ENCODE data around the gene RIN1.
A peak's percentile ranks its signal among the peaks of the same experiment; 100 is the strongest.
"Not testable (repeated sequence)": the region's sequence is repeated elsewhere in the genome, so short reads cannot be mapped to it uniquely, and the experiment has no call there.

Gene RIN1, protein sequence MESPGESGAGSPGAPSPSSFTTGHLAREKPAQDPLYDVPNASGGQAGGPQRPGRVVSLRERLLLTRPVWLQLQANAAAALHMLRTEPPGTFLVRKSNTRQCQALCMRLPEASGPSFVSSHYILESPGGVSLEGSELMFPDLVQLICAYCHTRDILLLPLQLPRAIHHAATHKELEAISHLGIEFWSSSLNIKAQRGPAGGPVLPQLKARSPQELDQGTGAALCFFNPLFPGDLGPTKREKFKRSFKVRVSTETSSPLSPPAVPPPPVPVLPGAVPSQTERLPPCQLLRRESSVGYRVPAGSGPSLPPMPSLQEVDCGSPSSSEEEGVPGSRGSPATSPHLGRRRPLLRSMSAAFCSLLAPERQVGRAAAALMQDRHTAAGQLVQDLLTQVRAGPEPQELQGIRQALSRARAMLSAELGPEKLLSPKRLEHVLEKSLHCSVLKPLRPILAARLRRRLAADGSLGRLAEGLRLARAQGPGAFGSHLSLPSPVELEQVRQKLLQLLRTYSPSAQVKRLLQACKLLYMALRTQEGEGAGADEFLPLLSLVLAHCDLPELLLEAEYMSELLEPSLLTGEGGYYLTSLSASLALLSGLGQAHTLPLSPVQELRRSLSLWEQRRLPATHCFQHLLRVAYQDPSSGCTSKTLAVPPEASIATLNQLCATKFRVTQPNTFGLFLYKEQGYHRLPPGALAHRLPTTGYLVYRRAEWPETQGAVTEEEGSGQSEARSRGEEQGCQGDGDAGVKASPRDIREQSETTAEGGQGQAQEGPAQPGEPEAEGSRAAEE

DNA sequence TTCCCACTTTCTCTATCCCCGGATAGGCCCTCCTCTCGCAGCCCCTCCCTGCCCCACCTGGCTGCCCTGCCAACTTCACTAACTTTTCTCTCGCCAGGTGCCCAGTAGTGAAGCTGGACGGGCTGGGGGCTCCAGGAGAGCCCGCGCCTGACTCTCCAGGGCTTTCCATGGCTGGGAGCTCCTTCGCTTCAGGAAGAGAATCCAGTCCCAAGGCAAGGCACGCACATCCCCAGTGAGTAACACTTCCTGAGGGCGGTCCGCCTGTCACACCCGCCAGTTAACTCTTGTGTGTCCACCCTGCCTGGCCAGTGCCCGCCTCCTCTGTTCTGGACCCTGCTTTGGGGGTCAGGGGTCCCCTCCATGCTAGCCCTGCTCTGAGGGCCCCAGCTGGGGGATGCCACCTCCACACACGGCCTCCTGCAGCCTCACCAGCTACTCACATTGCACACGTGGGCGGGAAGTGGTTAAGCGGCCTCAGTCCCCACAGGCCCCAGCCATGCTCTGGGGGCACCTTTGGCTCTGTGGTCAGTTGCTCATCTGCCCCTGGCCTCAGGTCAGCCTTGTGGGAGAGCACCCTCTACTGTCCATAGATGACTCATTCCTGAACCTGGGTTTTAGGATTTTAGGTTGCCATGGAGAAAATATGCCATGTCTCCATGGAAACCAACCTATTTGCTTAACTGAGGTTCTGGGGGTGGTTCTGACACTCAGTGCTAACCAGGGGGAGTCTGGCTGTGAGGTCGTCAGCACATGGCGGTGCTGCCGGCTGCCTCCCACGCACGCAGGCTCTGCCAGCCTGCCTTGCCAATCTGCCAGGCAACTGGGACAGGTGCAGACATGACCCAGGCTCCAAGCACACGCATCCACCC lies at the start of gene RIN1:
RIN1 (minus strand) TSS at position 201 of the 869 bp plus-strand sequence; CDS start at position 169, 32 bp downstream.
- DNase-seq (ENCODE audit: low read depth in 2 of 2) = no peak

DNA sequence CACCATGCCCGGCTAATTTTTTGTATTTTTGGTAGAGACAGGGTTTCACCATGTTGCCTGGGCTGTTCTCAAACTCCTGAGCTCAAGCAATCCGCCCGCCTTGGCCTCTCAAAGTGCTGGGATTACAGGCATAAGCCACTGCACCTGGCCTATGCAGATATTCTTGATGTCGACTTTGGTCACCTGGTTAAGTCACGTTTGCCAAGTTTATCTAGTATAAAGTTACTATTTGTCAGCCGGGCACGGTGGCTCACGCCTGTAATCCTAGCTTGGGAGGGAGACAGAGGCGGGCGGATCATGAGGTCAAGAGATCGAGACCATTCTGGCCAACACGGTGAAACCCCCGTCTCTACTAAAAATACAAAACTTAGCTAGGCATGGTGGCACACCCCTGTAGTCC lies 48.1 kb upstream of the RIN1 start:
- not testable (repeated sequence) for DNase-seq (ENCODE audit: low read depth in 2 of 2)

DNA sequence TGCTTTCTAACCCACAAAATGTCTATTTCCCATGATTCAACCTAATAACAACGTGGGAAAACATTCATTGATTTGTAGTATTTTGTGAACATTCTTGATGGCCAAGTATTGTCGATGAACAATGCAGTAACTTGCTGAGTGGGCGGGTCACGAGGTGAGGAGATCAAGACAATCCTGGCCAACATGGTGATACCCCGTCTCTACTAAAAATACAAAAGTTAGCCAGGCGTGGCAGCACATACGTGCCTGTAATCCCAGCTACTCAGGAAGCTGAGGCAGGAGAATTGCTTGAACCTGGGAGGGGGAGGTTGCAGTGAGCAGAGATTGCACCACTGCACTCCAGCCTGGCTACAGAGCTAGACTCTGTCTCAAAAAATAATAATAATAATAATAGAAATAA lies 44.0 kb upstream of the RIN1 start:
- DNase-seq (ENCODE audit: low read depth in 2 of 2) = not testable (repeated sequence)

DNA sequence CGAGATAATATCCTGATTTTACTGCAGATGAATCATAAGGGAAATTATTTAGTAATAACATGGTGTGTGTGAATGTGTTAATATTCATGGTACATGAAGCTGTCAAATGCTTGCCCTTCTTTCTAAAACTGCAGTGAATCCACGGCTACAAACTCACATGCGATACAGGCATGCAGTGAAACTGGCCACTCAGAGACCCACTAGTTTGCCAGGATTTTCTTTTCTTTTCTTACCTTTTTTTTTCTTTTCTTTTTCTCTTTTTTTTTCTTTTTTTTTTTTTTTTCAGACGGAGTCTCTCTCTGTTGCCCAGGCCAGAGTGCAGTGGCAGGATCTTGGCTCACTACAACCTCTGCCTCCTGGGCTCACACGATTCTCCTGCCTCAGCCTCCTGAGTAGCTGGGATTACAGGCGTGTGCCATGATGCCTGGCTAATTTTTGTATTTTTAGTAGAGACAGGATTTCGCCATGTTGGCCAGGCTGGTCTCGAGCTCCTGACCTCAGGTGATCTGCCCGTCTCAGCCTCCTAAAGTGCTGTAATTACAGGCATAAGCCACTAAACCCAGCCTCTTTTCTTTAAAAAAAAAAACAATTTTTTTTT lies 37.6 kb upstream of the RIN1 start:
- DNase-seq (ENCODE audit: low read depth in 2 of 2) = not testable (repeated sequence)

DNA sequence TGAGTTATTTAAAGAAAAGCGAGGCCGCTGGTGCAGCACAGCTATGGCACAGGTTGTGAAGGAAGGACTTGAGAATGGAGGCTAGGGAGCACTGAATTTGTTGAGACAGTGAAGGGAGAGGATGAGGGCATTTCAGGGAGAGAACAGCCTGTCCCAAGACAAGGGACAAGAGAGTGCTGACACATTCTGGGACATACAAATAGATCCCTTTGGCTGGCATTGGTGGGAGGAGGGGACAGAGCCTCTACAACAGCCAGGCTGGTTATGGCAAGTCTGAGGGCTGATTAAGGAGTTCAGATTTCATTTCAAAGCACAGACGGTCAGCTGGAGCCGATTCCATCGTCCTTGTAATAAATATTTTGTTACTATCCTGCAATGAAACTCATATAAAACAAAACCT lies 37.0 kb upstream of the RIN1 start:
- DNase-seq (ENCODE audit: low read depth in 2 of 2) = no peak

DNA sequence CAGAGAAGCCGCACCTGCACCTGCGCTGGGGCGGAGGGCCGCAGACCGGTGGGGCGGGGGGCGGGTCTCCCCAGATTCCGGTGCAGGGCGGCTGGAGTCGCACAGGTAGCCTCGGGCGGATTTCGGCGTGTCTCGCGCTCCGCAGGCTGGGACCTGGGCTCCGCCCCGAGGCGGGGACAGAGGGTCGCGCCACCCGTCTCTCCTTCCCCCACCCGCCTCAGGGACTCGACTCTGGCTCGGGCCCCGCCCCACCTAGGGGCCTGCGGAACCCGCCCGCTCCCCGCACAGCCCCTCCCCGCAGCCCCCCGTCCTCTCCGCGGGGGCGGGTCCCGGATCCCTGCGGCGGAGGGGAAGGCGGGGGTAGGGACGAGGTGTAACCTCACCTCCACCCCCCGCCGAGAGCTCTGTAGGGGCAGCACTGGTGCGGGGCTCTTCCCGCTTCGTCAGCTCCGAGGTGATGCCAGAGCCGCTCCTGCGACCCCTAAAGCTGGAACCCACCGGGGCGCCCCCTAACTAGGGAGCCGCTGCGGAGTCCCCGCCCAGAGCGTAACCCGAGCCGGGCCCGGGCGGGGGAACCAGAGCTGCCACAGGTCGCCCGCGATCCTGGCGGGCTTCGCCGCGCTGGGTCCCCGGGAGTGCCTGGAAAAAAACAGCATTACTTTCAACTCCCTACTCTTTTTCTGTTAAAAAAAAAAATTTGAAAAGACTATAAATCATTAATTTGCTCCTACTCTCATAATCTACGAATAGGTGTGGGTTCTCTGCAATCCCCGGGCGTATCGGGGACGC lies 35.6 kb upstream of the RIN1 start, which contains the start of gene SLC29A2:
SLC29A2 (minus strand) TSS at position 134 of the 789 bp plus-strand sequence. CDS start 169 bp downstream, outside the sequence.
- DNase-seq (ENCODE audit: low read depth in 2 of 2) = peak; percentile 58 to 64

DNA sequence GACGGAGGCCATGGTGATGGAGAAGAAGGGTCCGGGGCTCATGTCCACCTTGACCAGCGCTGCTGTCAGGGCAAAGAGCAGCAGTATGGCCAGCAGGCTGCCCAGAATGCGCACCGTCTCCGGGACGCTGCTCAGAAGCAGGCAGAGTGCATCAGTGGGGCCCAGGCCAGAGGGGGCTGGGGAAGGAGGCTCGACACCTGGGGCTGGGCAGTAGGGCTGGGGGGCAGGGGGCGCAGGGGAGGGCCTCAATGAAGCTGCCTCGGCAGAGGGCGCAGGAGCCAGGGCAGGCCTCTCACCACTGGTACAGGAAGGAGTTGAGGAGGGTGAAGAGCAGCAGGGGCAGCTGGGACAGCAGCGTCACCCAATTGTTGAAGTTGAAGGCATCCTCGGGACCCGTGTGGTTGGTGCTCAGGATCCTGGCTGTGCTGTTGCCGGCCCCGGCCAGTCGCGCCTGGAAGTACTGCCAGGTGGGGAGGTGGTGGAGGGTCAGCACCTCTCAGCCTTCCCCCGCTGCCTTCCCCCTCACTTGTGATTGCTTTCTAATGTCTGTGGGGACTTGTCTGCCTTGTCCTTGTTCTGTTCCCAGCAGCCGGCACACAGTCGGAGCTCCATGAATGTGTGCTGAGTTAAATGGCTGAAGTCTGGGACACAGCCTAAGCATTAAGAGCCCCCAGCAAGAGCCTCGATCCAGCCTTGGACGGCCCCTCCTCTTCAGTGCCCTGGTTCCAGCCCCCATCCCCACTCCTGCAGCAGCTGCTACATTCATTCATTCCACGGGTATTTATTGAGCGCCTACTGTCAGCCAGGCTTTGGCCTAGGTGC lies 33.0 kb upstream of the RIN1 start:
- no peak for DNase-seq (ENCODE audit: low read depth in 2 of 2)

DNA sequence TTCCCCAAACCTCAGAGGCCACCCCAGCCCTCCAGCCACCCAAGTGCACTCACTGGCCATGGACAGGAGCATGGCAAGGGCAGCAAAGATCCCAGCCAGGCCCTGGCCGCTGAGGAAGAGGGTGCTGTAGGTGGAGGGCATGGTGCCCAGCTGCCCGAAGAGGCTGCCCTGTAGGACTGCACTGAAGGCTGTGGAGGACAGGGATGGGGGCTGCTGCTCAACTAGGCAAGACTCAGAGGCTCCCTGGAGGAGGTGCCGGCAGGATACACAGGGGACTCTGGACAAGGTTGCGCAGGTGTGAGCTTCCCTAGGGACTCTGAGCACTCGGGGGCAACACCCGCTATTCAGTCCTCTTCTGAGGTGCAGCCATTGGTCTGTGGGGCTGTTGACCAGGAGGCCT lies 32.2 kb upstream of the RIN1 start:
- DNase-seq (ENCODE audit: low read depth in 2 of 2) = no peak

DNA sequence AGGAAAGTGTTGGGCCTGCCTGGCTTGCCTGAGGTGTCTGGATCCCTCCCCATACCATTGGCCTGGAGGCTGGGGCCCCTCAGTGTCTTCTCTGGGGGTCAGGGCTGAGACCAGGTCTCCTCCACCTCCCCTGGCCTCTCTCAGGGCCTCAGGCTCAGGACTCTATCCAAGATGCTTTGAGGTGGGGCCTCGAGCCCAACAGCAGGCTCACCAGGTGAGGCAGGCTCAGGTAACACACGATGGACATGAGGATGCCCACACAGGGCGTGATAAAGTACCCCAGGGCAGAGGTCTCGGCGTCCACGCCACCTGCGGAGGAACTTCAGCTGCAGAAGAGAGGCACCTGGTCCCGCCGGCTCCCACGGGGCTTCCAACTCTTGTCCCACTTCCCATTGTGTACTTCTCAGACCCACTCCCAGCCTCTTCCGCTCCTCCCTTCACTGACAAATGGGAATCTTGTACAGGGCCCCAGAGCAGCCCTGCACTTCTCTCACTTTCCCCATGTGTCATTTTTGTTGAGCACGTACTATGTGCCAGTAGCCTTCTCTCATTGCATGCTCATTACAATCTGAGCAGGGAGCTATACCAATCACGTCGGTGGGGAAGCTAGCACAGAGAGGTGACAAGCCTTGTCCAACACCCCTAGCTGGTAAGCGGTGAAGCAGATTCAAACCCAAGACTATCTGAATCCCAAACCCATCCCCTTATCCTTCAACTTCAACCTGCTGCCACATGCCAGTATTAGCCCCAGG lies 31.5 kb upstream of the RIN1 start:
- DNase-seq (ENCODE audit: low read depth in 2 of 2) = no peak

DNA sequence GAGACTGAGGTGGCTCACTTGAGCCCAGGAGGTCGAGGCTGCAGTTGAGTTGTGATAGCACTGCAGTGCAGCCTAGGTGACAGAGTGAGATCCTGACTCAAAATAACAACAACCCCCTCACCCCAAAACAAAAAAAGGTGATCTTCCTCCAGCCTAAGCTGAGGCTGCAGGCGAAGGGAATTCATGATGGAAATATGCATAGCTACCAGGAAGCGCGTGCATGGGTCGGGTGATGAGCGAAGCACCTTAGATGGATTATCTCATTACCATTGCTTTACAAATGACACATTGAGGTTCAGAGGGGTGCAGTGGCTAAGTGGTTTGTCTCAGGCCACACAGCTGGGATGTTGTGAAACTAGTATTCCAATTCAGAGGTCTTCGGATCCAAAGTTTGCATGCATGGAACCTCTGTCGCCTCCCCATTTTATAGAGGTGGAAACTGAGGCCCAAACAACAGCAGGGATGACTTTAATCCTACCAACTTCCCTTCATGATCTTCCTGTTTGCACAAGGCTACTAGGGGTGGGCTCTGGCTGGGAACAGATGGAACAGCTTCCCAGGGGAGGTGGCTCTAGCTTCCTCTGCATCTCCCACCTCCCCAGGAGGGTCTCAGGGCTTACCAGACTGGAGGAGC lies 30.7 kb upstream of the RIN1 start:
- no peak for DNase-seq (ENCODE audit: low read depth in 2 of 2)

DNA sequence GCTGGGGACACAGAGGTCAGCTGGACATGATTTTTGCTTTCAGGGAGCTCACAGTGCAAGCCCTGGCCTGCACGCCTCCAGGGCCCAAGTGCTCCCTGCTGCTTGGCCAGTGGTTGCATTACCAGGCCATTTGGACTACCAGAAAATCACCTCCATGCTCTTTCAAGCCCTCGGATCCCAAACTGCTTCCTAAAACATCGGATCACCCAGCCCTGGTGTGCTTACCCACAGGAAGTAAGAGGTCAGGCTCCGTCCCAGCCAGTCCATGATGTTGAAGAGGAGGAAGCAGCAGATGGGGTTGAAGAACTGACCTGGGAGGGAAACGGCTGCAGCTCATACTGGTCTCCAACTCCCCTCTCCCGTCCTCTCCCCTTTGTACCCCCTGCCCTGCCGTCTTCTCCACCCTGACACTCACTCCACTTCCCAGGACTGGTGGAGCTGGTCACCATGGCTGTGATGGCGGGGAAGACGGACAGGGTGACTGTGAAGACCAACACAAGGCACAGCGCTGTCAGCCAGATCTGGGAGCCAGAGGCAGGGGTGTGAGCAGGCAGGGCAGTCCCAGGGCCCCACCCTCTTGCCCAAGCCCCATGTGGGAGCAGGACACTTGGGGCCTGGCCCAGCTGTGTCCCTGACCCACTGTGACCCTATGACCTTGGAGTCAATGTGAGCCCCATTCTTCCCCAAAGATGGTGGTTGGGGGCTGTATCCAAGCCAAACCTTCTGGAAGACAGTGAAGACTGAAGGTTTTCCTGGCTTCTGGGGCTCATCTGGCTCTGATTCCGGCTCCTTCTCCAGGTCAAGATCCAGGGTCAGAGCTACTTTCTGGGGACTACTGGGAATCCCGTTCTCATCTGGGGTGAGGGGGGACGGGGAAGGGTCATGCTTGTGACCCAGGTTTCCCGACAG lies 29.7 kb upstream of the RIN1 start:
- DNase-seq (ENCODE audit: low read depth in 2 of 2) = no peak

DNA sequence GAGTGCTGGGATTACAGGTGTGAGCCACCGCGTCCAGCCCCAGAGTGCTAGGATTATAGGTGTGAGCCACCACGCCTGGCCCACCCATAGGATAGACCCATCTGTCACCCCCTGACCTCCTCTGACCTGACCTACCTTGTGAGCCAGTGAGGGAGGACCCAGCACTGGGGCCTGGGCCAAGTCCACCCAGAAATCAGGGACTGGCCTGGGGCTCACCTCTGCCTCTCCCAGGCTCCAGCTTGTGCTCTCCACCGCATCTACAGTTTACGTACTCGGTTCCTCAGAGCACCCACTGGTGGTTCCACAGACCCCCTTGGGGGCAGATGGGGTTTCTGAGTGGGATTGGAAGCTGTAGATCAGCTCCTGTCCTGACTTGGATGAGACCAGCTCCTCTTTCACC lies 28.9 kb upstream of the RIN1 start:
- DNase-seq (ENCODE audit: low read depth in 2 of 2) = no peak

DNA sequence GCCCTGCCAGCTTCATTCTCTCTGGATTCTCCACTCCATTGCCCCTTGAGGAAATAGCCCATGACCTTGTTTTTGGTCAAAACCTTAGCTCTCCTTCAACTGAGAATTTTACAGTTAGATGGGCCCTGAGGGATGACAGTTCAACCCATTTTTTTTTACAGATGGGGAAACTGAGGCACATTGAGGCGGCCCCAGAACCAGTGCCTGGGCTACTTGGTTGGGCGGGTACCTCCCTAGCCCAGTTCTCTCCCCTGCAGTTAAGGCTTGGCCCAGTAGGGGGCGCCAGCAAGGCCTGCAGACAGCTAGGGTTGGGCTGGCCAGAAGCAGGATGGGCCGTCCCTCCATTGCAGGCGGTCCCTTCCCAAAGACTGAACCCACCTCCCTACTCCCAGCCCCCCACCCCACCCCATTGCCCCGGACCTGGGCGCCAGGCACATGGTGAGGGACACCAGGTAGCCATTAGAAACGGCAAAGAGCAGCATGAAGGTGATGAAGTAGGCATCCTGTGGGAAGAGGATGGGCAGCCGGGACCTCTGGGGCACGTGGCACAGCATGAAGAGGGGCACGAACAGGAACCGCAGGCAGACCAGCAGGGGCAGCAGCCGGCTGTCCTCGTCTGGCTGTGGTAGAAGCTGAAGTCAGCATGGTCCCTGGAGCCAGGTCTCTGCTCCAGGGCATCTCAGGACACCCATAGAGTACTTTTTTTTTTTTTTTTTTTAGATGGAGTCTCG lies 27.7 kb upstream of the RIN1 start:
- peak in 1 of 2 donors; percentile 32 for DNase-seq (ENCODE audit: low read depth in 2 of 2)

DNA sequence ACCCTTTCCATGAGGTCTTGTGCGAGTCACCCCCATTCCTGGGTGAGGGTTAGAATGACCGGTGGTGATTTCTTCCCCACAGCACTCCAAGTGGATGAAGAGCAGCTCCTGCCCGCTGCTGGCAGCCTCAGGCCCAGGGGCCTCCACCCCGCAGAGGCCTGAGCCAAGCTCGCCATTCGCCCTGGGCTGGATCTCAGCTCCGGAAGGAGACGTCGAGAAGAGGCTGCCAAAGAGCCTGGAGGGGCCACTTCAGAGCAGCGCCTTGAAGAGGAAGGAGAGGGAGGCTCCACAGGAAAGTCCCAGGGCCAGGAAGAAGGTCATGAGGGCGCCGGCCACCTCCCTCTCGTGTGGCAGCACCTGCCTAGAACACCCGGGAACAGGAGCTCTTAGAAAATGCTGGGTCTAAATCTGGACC lies 27.0 kb upstream of the RIN1 start:
- no peak for DNase-seq (ENCODE audit: low read depth in 2 of 2)

DNA sequence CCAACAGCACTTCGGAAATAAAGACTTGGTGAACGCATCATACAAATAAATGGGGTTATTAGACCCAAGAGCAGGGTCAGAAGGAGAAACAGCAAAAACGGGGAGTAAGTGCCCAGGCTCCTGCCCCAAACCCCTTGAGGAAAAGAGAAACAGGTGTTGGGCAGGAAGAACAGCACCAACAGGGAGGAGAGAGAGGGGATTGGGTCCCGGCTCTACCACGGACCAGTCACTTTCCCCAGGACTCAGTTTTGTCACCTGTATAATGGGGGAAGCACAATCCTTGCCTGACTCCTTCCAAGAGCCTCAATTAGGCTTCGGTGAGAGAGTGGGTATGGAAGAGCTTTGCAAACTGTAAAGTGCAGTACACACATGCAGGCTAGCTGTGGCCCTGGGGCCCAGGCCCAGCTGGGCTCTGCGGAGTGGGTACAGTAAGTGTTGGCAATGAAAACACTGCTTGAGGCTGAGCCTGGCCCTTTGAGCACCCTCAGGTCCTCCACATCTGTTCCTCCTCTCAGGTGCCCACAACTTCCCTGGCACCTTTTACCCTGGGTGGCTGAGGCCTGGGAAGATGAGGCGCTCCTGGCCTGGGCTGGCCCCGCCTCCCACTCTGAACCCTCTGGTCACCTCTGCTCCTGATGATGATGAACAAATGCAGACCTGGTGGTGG lies 26.4 kb upstream of the RIN1 start:
- no peak for DNase-seq (ENCODE audit: low read depth in 2 of 2)

DNA sequence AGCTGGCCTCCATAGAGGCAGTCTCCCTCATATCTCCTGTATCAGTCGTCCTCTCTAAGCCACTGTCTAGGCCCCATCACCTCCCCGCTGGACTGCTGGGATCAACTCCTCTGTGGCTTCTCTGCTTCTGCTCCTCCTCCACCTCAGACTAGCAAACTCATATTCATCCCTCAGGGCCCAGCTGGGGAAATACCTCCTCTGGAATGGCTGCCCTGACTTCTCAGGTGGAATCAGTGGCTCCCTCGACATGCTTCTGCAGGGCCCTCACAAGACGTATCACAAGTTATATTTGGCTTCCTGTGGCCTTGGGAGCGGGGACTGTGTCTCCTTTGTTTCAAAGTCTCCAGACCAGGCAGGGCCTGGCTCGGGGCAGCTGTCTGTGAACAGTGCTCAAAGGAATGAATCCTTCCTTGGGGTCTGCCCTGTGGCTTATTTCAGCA lies 25.3 kb upstream of the RIN1 start:
- DNase-seq (ENCODE audit: low read depth in 2 of 2) = no peak

Measured in stimulated activated CD8-positive, alpha-beta memory T cell treated with anti-CD3 and anti-CD28 coated beads, Interleukin-15, amount 100 ng/mL, for 4 hours (primary cell).